WTC11 (cell line): ENCODE data around the gene CRYZL1. TPM values are rescaled to one million over a fixed set of nuclear protein-coding genes. Genes with fewer than 3 reads are reported as not detected.

Experiments
- ATAC-seq: fragments of 200-7000 bp; cut with Tn5 transposase; 2 replicates; pipeline ENCODE4 v1.10.0; 2021; ENCODE audit warnings: mild to moderate bottlenecking, moderate library complexity
- CTCF ChIA-PET: fragments of 300-600 bp; sonication (Branson Sonifier 250); formaldehyde crosslinking; loops from one replicate; lab custom pipeline; 2021; ENCODE audit warnings: antibody characterized with exemption; lab: Charles Lee
- POLR2A ChIA-PET: fragments of 350-600 bp; sonication (Branson Sonifier 250); formaldehyde crosslinking; loops from one replicate; lab custom pipeline; 2021; ENCODE audit warnings: antibody characterized with exemption; lab: Charles Lee
- DNase-seq: peaks from one replicate; pipeline ENCODE4 v3.0.0; 2021; ENCODE audit warnings: low spot score
- H3K27ac Mint-ChIP-seq: 2 replicates; pipeline ENCODE4 v1.8.0; 2021; ENCODE audit warnings: mixed read lengths
- H3K27me3 Mint-ChIP-seq: 2 replicates; pipeline ENCODE4 v1.8.0; 2021; ENCODE audit warnings: low read depth, mild to moderate bottlenecking, moderate library complexity, mixed read lengths
- H3K36me3 Mint-ChIP-seq: 2 replicates; pipeline ENCODE4 v1.8.0; 2021; ENCODE audit warnings: mixed read lengths
- H3K4me1 Mint-ChIP-seq: 2 replicates; pipeline ENCODE4 v1.8.0; 2022; ENCODE audit warnings: mixed read lengths
- H3K4me3 Mint-ChIP-seq: 2 replicates; pipeline ENCODE4 v1.8.0; 2021; ENCODE audit warnings: mild to moderate bottlenecking, moderate library complexity, mixed read lengths
- H3K9me3 Mint-ChIP-seq: 2 replicates; pipeline ENCODE4 v1.8.0; 2021; ENCODE audit warnings: mixed read lengths
- ATF1 ChIP-seq: sonication (generic); formaldehyde crosslinking; IDR thresholded peaks from 2 replicates; pipeline ENCODE4 v1.8.1; 2023; ENCODE audit warnings: mild to moderate bottlenecking, moderate library complexity, missing genetic modification reagents
- ATF2 ChIP-seq: sonication (generic); formaldehyde crosslinking; IDR thresholded peaks from 2 replicates; pipeline ENCODE4 v1.8.1; 2022; ENCODE audit warnings: low read depth, missing genetic modification reagents, borderline replicate concordance
- E2F5 ChIP-seq: sonication (generic); formaldehyde crosslinking; IDR thresholded peaks from 2 replicates; pipeline ENCODE4 v1.8.1; 2022; ENCODE audit warnings: mild to moderate bottlenecking, moderate library complexity, missing genetic modification reagents
- ERG ChIP-seq: fragments of 250-450 bp; sonication (Bioruptor Pico); IDR thresholded peaks from 2 replicates; pipeline ENCODE4 v1.8.0; 2021; ENCODE audit warnings: mild to moderate bottlenecking
- GTF2I ChIP-seq: fragments of 250-450 bp; sonication (Bioruptor Pico); conservative IDR thresholded peaks from 2 replicates; pipeline ENCODE4 v1.4.0; 2021; ENCODE audit warnings: mild to moderate bottlenecking
- IRF2 ChIP-seq: sonication (generic); formaldehyde crosslinking; IDR thresholded peaks from 2 replicates; pipeline ENCODE4 v1.8.0; 2022; ENCODE audit warnings: low read depth, missing genetic modification reagents, borderline replicate concordance
- JUN ChIP-seq: sonication (generic); formaldehyde crosslinking; IDR thresholded peaks from 2 replicates; pipeline ENCODE4 v1.8.0; 2023; ENCODE audit warnings: mild to moderate bottlenecking, missing genetic modification reagents
- MAX ChIP-seq: sonication (generic); formaldehyde crosslinking; IDR thresholded peaks from 2 replicates; pipeline ENCODE4 v1.8.0; 2022; ENCODE audit warnings: mild to moderate bottlenecking, missing genetic modification reagents
- PRDM15 ChIP-seq: sonication (generic); formaldehyde crosslinking; IDR thresholded peaks from 2 replicates; pipeline ENCODE4 v1.8.0; 2022; ENCODE audit warnings: missing genetic modification reagents
- PRRX2 ChIP-seq: fragments of 250-450 bp; sonication (Bioruptor Pico); IDR thresholded peaks from 2 replicates; pipeline ENCODE4 v1.8.0; 2021; ENCODE audit warnings: mild to moderate bottlenecking
- SOX15 ChIP-seq: fragments of 250-450 bp; sonication (Bioruptor Pico); IDR thresholded peaks from 2 replicates; pipeline ENCODE4 v1.9.0; 2021; ENCODE audit warnings: mild to moderate bottlenecking
- TP53 ChIP-seq: sonication (generic); formaldehyde crosslinking; IDR thresholded peaks from 2 replicates; pipeline ENCODE4 v1.8.1; 2023; ENCODE audit warnings: mild to moderate bottlenecking, missing genetic modification reagents
- ZMAT4 ChIP-seq: fragments of 250-450 bp; sonication (Bioruptor Pico); IDR thresholded peaks from 2 replicates; pipeline ENCODE4 v1.9.0; 2021; ENCODE audit warnings: mild to moderate bottlenecking
- ZNF232 ChIP-seq: sonication (generic); formaldehyde crosslinking; IDR thresholded peaks from 2 replicates; pipeline ENCODE4 v1.8.0; 2022; ENCODE audit warnings: mild to moderate bottlenecking, missing genetic modification reagents
- ZNF317 ChIP-seq: sonication (generic); formaldehyde crosslinking; IDR thresholded peaks from 2 replicates; pipeline ENCODE4 v1.8.1; 2023; ENCODE audit warnings: low read depth, mild to moderate bottlenecking, moderate library complexity, missing genetic modification reagents, borderline replicate concordance
- ZNF396 ChIP-seq: fragments of 250-450 bp; sonication (Bioruptor Pico); IDR thresholded peaks from 2 replicates; pipeline ENCODE4 v1.8.0; 2021; ENCODE audit warnings: mild to moderate bottlenecking, moderate library complexity, borderline replicate concordance
- total RNA-seq: library from RNA; stranded (reverse); gene quantifications from 3 replicates; pipeline ENCODE4 v1.2.3, GENCODE V29; 2021
- TF ChIP-seq, protein P1 (sequence below): sonication (generic); formaldehyde crosslinking; IDR thresholded peaks from 2 replicates; pipeline ENCODE4 v1.8.0; 2023; ENCODE audit warnings: mild to moderate bottlenecking, missing genetic modification reagents
- TF ChIP-seq, protein P2 (sequence below): sonication (generic); formaldehyde crosslinking; IDR thresholded peaks from 2 replicates; pipeline ENCODE4 v1.8.1; 2023; ENCODE audit warnings: mild to moderate bottlenecking, missing genetic modification reagents

CRYZL1 gene
- total RNA-seq, 1 experiment from 2014 or later, result 21.9 TPM

DNA sequence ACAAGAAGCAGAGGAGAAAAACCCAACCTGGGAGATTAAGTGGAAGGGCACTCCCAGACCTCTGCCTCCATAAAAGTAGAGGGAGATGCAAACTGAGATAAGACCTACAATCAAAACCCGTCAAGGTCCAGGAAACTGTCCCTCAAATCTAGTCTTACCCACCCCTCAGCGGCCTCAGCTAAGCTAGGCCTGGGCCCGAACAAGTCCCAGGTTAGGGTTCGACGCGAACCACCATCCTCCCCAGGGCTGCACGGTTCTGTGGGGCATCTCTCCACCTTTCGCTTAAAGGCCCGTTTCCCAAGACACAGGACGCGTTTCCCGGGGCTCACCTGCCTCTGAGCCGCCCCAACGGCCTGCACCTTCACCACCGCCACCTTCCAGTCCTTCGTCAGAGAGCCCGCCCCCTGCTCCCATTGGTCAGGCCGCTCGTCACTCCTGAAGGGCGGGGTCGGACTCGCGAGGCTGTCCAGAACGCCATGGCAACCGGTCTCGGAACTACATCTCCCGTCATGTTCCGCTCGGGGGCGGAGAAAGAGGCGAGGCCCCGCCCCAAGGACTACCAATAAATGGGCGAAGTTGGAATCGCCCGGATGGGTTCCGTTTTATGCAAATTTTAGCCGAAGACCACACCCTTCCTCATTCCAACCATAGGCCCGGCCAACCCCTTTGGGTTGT lies at the start of gene CRYZL1 (continued):
- TF ChIP-seq PRDM15 (no peak), ZMAT4 (CRISPR knock-in tag) (no peak), SOX15 (CRISPR knock-in tag) (no peak), ZNF232 (CRISPR knock-in tag) (no peak), E2F5 (CRISPR knock-in tag) (peak; percentile 83), ZNF396 (CRISPR knock-in tag) (no peak)

- no peak for ATAC-seq
- Mint-ChIP-seq H3K27me3 (no peaks in the 10 kb centered on the region), H3K36me3 (no peaks in the 10 kb centered on the region), H3K4me3 (no peak overlapping the region), H3K27ac (no peak overlapping the region), H3K9me3 (no peaks in the 10 kb centered on the region), H3K4me1 (peaks cover 72% of the 10 kb centered on the region)
- ChIA-PET CTCF (no interaction called here), POLR2A (interaction anchor here (0.8 kb wide), 1 partner anchor 82 kb away, joined by 3 read pairs; no protein-coding TSS in a partner anchor)
- DNase-seq, result no peak
- TF ChIP-seq ZNF396 (CRISPR knock-in tag) (no peak), ZNF317 (CRISPR knock-in tag) (no peak), ATF1 (no peak), IRF2 (CRISPR knock-in tag) (no peak), GTF2I (CRISPR knock-in tag) (no peak), JUN (CRISPR knock-in tag) (no peak)
- TF ChIP-seq, protein P1, sequence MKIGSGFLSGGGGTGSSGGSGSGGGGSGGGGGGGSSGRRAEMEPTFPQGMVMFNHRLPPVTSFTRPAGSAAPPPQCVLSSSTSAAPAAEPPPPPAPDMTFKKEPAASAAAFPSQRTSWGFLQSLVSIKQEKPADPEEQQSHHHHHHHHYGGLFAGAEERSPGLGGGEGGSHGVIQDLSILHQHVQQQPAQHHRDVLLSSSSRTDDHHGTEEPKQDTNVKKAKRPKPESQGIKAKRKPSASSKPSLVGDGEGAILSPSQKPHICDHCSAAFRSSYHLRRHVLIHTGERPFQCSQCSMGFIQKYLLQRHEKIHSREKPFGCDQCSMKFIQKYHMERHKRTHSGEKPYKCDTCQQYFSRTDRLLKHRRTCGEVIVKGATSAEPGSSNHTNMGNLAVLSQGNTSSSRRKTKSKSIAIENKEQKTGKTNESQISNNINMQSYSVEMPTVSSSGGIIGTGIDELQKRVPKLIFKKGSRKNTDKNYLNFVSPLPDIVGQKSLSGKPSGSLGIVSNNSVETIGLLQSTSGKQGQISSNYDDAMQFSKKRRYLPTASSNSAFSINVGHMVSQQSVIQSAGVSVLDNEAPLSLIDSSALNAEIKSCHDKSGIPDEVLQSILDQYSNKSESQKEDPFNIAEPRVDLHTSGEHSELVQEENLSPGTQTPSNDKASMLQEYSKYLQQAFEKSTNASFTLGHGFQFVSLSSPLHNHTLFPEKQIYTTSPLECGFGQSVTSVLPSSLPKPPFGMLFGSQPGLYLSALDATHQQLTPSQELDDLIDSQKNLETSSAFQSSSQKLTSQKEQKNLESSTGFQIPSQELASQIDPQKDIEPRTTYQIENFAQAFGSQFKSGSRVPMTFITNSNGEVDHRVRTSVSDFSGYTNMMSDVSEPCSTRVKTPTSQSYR (CRISPR knock-in tag), result no peak
- TF ChIP-seq, protein P2, sequence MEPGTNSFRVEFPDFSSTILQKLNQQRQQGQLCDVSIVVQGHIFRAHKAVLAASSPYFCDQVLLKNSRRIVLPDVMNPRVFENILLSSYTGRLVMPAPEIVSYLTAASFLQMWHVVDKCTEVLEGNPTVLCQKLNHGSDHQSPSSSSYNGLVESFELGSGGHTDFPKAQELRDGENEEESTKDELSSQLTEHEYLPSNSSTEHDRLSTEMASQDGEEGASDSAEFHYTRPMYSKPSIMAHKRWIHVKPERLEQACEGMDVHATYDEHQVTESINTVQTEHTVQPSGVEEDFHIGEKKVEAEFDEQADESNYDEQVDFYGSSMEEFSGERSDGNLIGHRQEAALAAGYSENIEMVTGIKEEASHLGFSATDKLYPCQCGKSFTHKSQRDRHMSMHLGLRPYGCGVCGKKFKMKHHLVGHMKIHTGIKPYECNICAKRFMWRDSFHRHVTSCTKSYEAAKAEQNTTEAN (CRISPR knock-in tag), result no peak
These were observed 49.3 kb upstream of the CRYZL1 start for GRCh38 chr21:33690874-33691273.

- CTCF ChIA-PET, result no interaction called here
- TF ChIP-seq ATF2 (CRISPR knock-in tag) (no peak), PRRX2 (CRISPR knock-in tag) (no peak), ERG (CRISPR knock-in tag) (no peak), TP53 (CRISPR knock-in tag) (no peak), MAX (CRISPR knock-in tag) (no peak)
These were observed 46.8 kb upstream of the CRYZL1 start for GRCh38 chr21:33688353-33688752.

More at GRCh38 chr21:33688353-33688752, 46.8 kb upstream of the CRYZL1 start:
- Mint-ChIP-seq H3K9me3 (no peaks in the 10 kb centered on the region), H3K36me3 (no peaks in the 10 kb centered on the region), H3K4me1 (peaks cover 80% of the 10 kb centered on the region), H3K27me3 (no peaks in the 10 kb centered on the region), H3K27ac (peak overlapping the region; percentile 83), H3K4me3 (no peak overlapping the region)
- DNase-seq, result no peak
- POLR2A ChIA-PET, result no interaction called here
- ATAC-seq, result no peak
